Adrenal gland (tissue), 5 donors: ENCODE measurements around the gene ZNF664.

Experiments used
- CTCF ChIP-seq, 6 experiments: fragments of 450-650 bp in 4 of 6; fragments of 200-600 bp in 2 of 6; sonication (generic) in 1 of 6; IDR thresholded peaks; 1 replicate in 5 of 6; 2 replicates in 1 of 6; pipeline versions ENCODE4 v1.5.1 to v1.8.0; 2016 to 2021; ENCODE audit warnings: antibody characterized with exemption in 6 of 6, mild to moderate bottlenecking in 2 of 6, moderate library complexity in 1 of 6
- POLR2A ChIP-seq, 2 donors: fragments of 450-650 bp; IDR thresholded peaks; one replicate each; pipeline ENCODE4 v1.6.1; 2017; ENCODE audit warnings: antibody characterized with exemption in 2 of 2, mild to moderate bottlenecking in 2 of 2, moderate library complexity in 1 of 2
- donor health status: DM: no; HTN: no; CAD: no.

GRCh38 chr12:123973552-123974341 lies 732 bp downstream of the ZNF664 start:
- TF ChIP-seq CTCF (IDR thresholded peaks at IDR 0.05) (no peak), POLR2A (IDR thresholded peaks at IDR 0.05) (no peak)
